OCI-LY7 (cell line): ENCODE measurements around the gene TCF12.

ENCODE experiments used
- EZH2phosphoT487 ChIP-seq: fragments of 200-600 bp; sonication (generic); IDR thresholded peaks from 2 replicates; pipeline ENCODE4 v1.6.1; 2018; ENCODE audit warnings: low read depth, borderline replicate concordance, mild to moderate bottlenecking, mixed run types, antibody characterized with exemption, low read length, moderate library complexity, mixed read lengths
- TF ChIP-seq, protein P1 (sequence below): fragments of 200-600 bp; sonication (generic); conservative IDR thresholded peaks from 2 replicates; pipeline ENCODE4 v1.5.1; 2014; ENCODE audit warnings: mild to moderate bottlenecking, antibody characterized with exemption, low read length, moderate library complexity, mixed read lengths

DNA sequence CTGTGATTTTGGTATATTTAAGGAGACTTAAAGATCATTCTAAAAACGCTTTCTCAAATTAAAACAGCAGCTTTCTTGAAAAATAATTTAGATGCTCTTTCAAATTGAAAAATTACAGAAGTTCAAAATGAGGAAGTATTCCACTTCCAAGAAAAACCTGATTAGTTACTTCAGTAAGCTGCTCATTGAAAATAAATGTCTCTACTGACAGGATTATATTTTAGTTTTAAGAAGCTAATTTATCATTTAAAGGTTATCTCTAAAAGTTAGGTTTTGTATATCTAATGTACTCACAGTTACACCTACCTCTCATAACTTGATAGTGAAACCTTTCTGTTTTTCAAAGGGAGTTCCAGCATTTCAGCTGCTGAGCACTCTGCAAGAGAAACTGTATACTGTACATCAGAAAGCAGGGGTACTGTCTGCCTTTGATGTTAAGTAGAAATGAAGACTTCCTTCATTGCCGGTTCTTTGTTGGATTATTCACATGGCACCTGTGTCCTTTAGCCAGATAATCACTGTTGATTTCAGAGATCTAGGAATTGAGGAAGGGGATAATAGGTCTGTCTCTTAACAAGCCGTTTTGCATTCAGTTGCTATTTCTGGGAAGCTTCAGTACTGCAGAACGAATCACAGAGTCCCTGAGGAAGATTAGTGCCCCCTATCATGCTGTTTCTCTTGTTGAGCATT lies 161.6 kb downstream of the TCF12 start:
- TF ChIP-seq EZH2phosphoT487, result no peak
- TF ChIP-seq, protein P1, sequence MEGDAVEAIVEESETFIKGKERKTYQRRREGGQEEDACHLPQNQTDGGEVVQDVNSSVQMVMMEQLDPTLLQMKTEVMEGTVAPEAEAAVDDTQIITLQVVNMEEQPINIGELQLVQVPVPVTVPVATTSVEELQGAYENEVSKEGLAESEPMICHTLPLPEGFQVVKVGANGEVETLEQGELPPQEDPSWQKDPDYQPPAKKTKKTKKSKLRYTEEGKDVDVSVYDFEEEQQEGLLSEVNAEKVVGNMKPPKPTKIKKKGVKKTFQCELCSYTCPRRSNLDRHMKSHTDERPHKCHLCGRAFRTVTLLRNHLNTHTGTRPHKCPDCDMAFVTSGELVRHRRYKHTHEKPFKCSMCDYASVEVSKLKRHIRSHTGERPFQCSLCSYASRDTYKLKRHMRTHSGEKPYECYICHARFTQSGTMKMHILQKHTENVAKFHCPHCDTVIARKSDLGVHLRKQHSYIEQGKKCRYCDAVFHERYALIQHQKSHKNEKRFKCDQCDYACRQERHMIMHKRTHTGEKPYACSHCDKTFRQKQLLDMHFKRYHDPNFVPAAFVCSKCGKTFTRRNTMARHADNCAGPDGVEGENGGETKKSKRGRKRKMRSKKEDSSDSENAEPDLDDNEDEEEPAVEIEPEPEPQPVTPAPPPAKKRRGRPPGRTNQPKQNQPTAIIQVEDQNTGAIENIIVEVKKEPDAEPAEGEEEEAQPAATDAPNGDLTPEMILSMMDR, result peak; percentile 50
